HG03439 (cell line): ENCODE results near the gene RAB26.

Experiments used
- ATAC-seq: cut with Tn5 transposase; IDR thresholded peaks from one replicate; pipeline ENCODE4 v1.9.1; 2021; ENCODE audit warnings: mild to moderate bottlenecking, moderate library complexity; ENCODE audit not compliant: unreplicated experiment

Gene RAB26

GRCh38 chr16:2178321-2179106, 30.1 kb downstream of the RAB26 start:
- ATAC-seq: no peak

GRCh38 chr16:2179107-2179501, 30.7 kb downstream of the RAB26 start:
- ATAC-seq: no peak

- ATAC-seq: no peak
Measured at GRCh38 chr16:2179576-2179975, 31.2 kb downstream of the RAB26 start.

- ATAC-seq: no peak
Measured at GRCh38 chr16:2180461-2180860, 32.0 kb downstream of the RAB26 start.

GRCh38 chr16:2180962-2181923, 32.8 kb downstream of the RAB26 start:
- no peak for ATAC-seq

GRCh38 chr16:2181952-2182351, 33.5 kb downstream of the RAB26 start:
- ATAC-seq: no peak

- no peak for ATAC-seq
Measured at GRCh38 chr16:2183671-2184070, 35.2 kb downstream of the RAB26 start.

GRCh38 chr16:2184346-2184745, 35.9 kb downstream of the RAB26 start:
- no peak for ATAC-seq

- ATAC-seq: no peak
Measured at GRCh38 chr16:2184962-2185361, 36.5 kb downstream of the RAB26 start.

- no peak for ATAC-seq
Measured at GRCh38 chr16:2186064-2186463, 37.6 kb downstream of the RAB26 start.

GRCh38 chr16:2186505-2186904, 38.1 kb downstream of the RAB26 start:
- ATAC-seq: no peak

GRCh38 chr16:2187212-2187611, 38.8 kb downstream of the RAB26 start:
- ATAC-seq: no peak

- no peak for ATAC-seq
Measured at GRCh38 chr16:2188395-2188794, 40.0 kb downstream of the RAB26 start.

- ATAC-seq: no peak
Measured at GRCh38 chr16:2189252-2189893, 40.9 kb downstream of the RAB26 start.

- no peak for ATAC-seq
Measured at GRCh38 chr16:2190002-2190658, 41.7 kb downstream of the RAB26 start.

- ATAC-seq: no peak
Measured at GRCh38 chr16:2190659-2191445, 42.4 kb downstream of the RAB26 start.

- no peak for ATAC-seq
Measured at GRCh38 chr16:2191446-2191706, 43.0 kb downstream of the RAB26 start.

- no peak for ATAC-seq
Measured at GRCh38 chr16:2194166-2194834, 45.9 kb downstream of the RAB26 start.

GRCh38 chr16:2194852-2195321, 46.5 kb downstream of the RAB26 start:
- ATAC-seq: no peak
